Measurements from ENCODE around the gene APOL2.
"Not testable (repeated sequence)": the region's sequence is repeated elsewhere in the genome, so short reads cannot be mapped to it uniquely, and the experiment has no call there.

The APOL2 gene

GRCh38 chr22:36204632-36205015 is 34.7 kb downstream of the APOL2 start:
- Histone ChIP-seq H3K4me1 (ENCODE audit: control insufficient read depth, insufficient read depth, low read length) (no peaks in the 10 kb centered on the region), H3K9ac (ENCODE audit: low read depth, low read length) (no peak overlapping the region), H3K9me3 (ENCODE audit: control insufficient read depth, insufficient read depth, low read length) (no peaks in the 10 kb centered on the region), H3K4me3 (ENCODE audit: low read depth, low read length) (no peak overlapping the region), H3K27ac (ENCODE audit: low read depth, low read length) (no peak overlapping the region), H3K36me3 (ENCODE audit: control insufficient read depth, insufficient read depth, low read length) (no peaks in the 10 kb centered on the region), H3K27me3 (ENCODE audit: control insufficient read depth, insufficient read depth, low read length) (no peaks in the 10 kb centered on the region)

GRCh38 chr22:36204001-36204631 is 35.2 kb downstream of the APOL2 start:
- no peaks in the 10 kb centered on the region for H3K36me3 ChIP-seq (ENCODE audit: control insufficient read depth, insufficient read depth, low read length)
- no peak overlapping the region for H3K4me3 ChIP-seq (ENCODE audit: low read depth, low read length)
- no peaks in the 10 kb centered on the region for H3K9me3 ChIP-seq (ENCODE audit: control insufficient read depth, insufficient read depth, low read length)
- no peak overlapping the region for H3K9ac ChIP-seq (ENCODE audit: low read depth, low read length)
- no peaks in the 10 kb centered on the region for H3K4me1 ChIP-seq (ENCODE audit: control insufficient read depth, insufficient read depth, low read length)
- H3K27ac ChIP-seq (ENCODE audit: low read depth, low read length): no peak overlapping the region
- H3K27me3 ChIP-seq (ENCODE audit: control insufficient read depth, insufficient read depth, low read length): no peaks in the 10 kb centered on the region

GRCh38 chr22:36203441-36203840 is 35.9 kb downstream of the APOL2 start:
- H3K27ac ChIP-seq (ENCODE audit: low read depth, low read length); H3K4me1 ChIP-seq (ENCODE audit: control insufficient read depth, insufficient read depth, low read length); H3K36me3 ChIP-seq (ENCODE audit: control insufficient read depth, insufficient read depth, low read length); H3K9me3 ChIP-seq (ENCODE audit: control insufficient read depth, insufficient read depth, low read length); H3K4me3 ChIP-seq (ENCODE audit: low read depth, low read length); H3K27me3 ChIP-seq (ENCODE audit: control insufficient read depth, insufficient read depth, low read length); H3K9ac ChIP-seq (ENCODE audit: low read depth, low read length): not testable (repeated sequence)

DNA sequence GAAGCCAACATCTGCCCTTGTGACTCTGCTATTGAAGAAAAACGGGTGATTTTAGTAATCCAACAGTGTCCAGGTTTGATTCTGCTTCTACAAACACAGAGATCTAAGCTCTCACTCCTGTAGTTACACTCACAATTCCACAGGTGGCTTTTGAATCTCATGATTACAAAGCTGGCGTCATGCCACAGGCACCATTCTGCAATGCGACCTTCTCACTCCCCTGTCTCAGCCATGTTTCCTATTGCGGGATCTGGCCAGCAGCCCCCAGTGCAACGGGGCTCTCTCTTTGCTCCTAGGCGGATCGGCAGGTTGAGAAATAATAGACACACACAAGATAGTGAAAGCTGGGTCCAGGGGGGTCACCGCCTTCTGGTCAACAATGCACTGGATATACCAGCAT is 36.4 kb downstream of the APOL2 start:
- not testable (repeated sequence) for H3K9ac ChIP-seq (ENCODE audit: low read depth, low read length); H3K27ac ChIP-seq (ENCODE audit: low read depth, low read length); H3K36me3 ChIP-seq (ENCODE audit: control insufficient read depth, insufficient read depth, low read length); H3K9me3 ChIP-seq (ENCODE audit: control insufficient read depth, insufficient read depth, low read length); H3K27me3 ChIP-seq (ENCODE audit: control insufficient read depth, insufficient read depth, low read length); H3K4me1 ChIP-seq (ENCODE audit: control insufficient read depth, insufficient read depth, low read length); H3K4me3 ChIP-seq (ENCODE audit: low read depth, low read length)

DNA sequence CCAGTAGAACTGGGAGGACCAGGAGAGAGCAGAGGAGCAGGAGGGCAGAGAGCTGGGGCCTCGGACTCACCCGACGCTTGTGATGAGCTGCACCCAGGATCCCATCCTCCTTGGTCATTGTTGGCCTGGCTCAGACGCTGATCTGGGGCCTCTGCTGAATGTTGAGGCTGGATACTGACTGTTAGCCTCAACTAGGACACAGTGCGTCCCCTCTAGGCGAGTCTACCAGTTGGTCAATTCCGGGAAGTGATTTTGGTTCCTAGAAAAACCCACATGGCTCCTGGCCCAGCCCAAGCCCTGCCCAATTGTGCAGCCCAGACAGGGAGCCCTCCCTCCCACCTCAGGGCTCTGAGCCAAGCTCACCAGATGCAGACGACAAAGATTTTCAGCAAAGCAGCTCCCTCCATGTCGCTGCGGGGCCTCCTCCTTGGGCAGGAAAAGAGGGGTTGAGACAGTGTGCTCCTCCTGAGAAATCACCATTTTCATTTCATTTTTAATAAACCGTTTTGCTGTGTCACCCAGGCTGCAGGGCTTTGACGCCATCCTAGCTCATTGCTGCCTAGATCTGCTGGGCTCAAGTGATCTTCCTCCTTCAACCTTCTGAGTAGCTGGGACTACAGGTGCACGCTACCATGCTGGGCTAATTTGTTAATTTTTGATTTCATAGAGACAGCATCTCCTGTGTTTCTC is 37.6 kb downstream of the APOL2 start, which contains the start of gene APOL4:
APOL4 (minus strand) TSS at position 180 of the 690 bp plus-strand sequence; CDS start at position 105, 75 bp downstream.
- Histone ChIP-seq H3K4me3 (ENCODE audit: low read depth, low read length) (no peak within 1 kb of the TSS), H3K9ac (ENCODE audit: low read depth, low read length) (no peak within 1 kb of the TSS), H3K4me1 (ENCODE audit: control insufficient read depth, insufficient read depth, low read length) (peaks cover 11% of the 10 kb centered on the region), H3K27ac (ENCODE audit: low read depth, low read length) (no peak within 1 kb of the TSS), H3K27me3 (ENCODE audit: control insufficient read depth, insufficient read depth, low read length) (no peaks in the 10 kb centered on the region), H3K36me3 (ENCODE audit: control insufficient read depth, insufficient read depth, low read length) (no peaks in the 10 kb centered on the region), H3K9me3 (ENCODE audit: control insufficient read depth, insufficient read depth, low read length) (no peaks in the 10 kb centered on the region)

DNA sequence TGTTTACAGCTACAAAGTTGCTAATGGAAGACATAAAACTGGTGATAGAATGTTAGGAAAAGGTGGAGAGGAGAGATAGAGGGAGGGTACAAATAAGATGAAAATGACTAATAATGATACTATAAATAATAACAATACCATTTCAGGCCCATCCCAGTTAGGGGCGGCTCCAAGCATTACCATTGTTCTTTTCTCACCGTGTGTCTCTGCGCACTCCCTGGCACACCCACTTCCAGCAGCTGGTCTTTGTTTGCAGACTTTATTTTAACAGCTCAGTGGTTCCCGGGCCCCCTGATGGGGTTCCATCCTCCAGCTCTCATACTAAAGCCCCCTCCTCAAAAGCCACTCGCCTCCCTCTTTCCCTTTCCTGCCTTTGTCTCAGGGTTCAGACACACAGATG is 38.3 kb downstream of the APOL2 start:
- H3K9ac ChIP-seq (ENCODE audit: low read depth, low read length); H3K9me3 ChIP-seq (ENCODE audit: control insufficient read depth, insufficient read depth, low read length); H3K27ac ChIP-seq (ENCODE audit: low read depth, low read length); H3K36me3 ChIP-seq (ENCODE audit: control insufficient read depth, insufficient read depth, low read length); H3K4me3 ChIP-seq (ENCODE audit: low read depth, low read length); H3K27me3 ChIP-seq (ENCODE audit: control insufficient read depth, insufficient read depth, low read length): not testable (repeated sequence)
- H3K4me1 ChIP-seq (ENCODE audit: control insufficient read depth, insufficient read depth, low read length): peaks cover 16% of the 10 kb centered on the region

- no peaks in the 10 kb centered on the region for H3K27me3 ChIP-seq (ENCODE audit: control insufficient read depth, insufficient read depth, low read length)
- no peak overlapping the region for H3K9ac ChIP-seq (ENCODE audit: low read depth, low read length)
- H3K27ac ChIP-seq (ENCODE audit: low read depth, low read length): no peak overlapping the region
These were observed 40.3 kb downstream of the APOL2 start for GRCh38 chr22:36199001-36199551.

DNA sequence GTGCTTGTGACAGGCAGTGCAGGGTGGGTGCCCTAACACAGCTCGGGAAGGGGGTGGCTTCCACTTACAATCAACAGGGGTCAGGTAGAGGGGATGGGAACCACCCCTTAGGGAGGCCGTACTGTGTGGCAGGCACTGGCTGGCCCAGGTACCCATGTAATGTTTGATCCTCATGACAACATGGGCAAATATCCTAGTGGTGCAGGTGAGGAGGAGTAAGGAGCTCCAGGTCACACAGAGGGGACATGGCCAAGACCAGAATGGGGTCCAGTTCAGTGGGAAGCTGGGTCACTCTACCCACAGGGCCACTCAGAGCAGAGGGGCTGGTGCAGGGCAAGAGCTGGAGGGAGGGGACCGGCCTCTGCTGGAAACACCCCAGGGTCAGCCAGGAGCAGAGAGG is 40.8 kb downstream of the APOL2 start:
- Histone ChIP-seq H3K4me3 (ENCODE audit: low read depth, low read length) (no peak overlapping the region), H3K4me1 (ENCODE audit: control insufficient read depth, insufficient read depth, low read length) (peaks cover 19% of the 10 kb centered on the region), H3K9ac (ENCODE audit: low read depth, low read length) (no peak overlapping the region), H3K36me3 (ENCODE audit: control insufficient read depth, insufficient read depth, low read length) (no peaks in the 10 kb centered on the region), H3K9me3 (ENCODE audit: control insufficient read depth, insufficient read depth, low read length) (no peaks in the 10 kb centered on the region), H3K27me3 (ENCODE audit: control insufficient read depth, insufficient read depth, low read length) (no peaks in the 10 kb centered on the region), H3K27ac (ENCODE audit: low read depth, low read length) (no peak overlapping the region)

More at GRCh38 chr22:36199001-36199551, 40.3 kb downstream of the APOL2 start:
- Histone ChIP-seq H3K4me1 (ENCODE audit: control insufficient read depth, insufficient read depth, low read length) (peaks cover 19% of the 10 kb centered on the region), H3K4me3 (ENCODE audit: low read depth, low read length) (no peak overlapping the region), H3K9me3 (ENCODE audit: control insufficient read depth, insufficient read depth, low read length) (no peaks in the 10 kb centered on the region), H3K36me3 (ENCODE audit: control insufficient read depth, insufficient read depth, low read length) (no peaks in the 10 kb centered on the region)

- H3K27me3 ChIP-seq (ENCODE audit: control insufficient read depth, insufficient read depth, low read length): no peaks in the 10 kb centered on the region
- H3K4me1 ChIP-seq (ENCODE audit: control insufficient read depth, insufficient read depth, low read length): peaks cover 19% of the 10 kb centered on the region
- peak overlapping the region; percentile 7 for H3K27ac ChIP-seq (ENCODE audit: low read depth, low read length)
- no peaks in the 10 kb centered on the region for H3K36me3 ChIP-seq (ENCODE audit: control insufficient read depth, insufficient read depth, low read length)
- no peaks in the 10 kb centered on the region for H3K9me3 ChIP-seq (ENCODE audit: control insufficient read depth, insufficient read depth, low read length)
- no peak overlapping the region for H3K4me3 ChIP-seq (ENCODE audit: low read depth, low read length)
- no peak overlapping the region for H3K9ac ChIP-seq (ENCODE audit: low read depth, low read length)
These were observed 41.7 kb downstream of the APOL2 start for GRCh38 chr22:36197514-36198146.

GRCh38 chr22:36197065-36197440 is 42.3 kb downstream of the APOL2 start:
- Histone ChIP-seq H3K27ac (ENCODE audit: low read depth, low read length) (peak overlapping the region; percentile 7), H3K9me3 (ENCODE audit: control insufficient read depth, insufficient read depth, low read length) (no peaks in the 10 kb centered on the region), H3K4me3 (ENCODE audit: low read depth, low read length) (no peak overlapping the region), H3K36me3 (ENCODE audit: control insufficient read depth, insufficient read depth, low read length) (no peaks in the 10 kb centered on the region), H3K4me1 (ENCODE audit: control insufficient read depth, insufficient read depth, low read length) (peaks cover 19% of the 10 kb centered on the region), H3K9ac (ENCODE audit: low read depth, low read length) (no peak overlapping the region), H3K27me3 (ENCODE audit: control insufficient read depth, insufficient read depth, low read length) (no peaks in the 10 kb centered on the region)

All from HUES48 (cell line).